Right lobe of liver (tissue), 6 donors: ENCODE measurements around the gene PSMD13. TPM values are rescaled to one million over a fixed set of nuclear protein-coding genes. Genes with fewer than 3 reads are reported as not detected.

Source experiments
- ATAC-seq, 4 donors: fragments of 200-7000 bp; cut with Tn5 transposase; one replicate each; pipeline ENCODE4 v1.9.1; 2020; ENCODE audit warnings: mild to moderate bottlenecking in 4 of 4, moderate library complexity in 4 of 4
- DNase-seq, 3 donors: peaks; one replicate each; pipeline ENCODE4 v3.0.0-alpha.2; 2020
- H3K27ac ChIP-seq, 3 donors: fragments of 200-600 bp; one replicate each; pipeline ENCODE4 v1.8.0; 2022
- H3K27me3 ChIP-seq, 2 donors: fragments of 200-600 bp; one replicate each; pipeline ENCODE4 v1.8.0; 2022
- H3K36me3 ChIP-seq, 4 donors: fragments of 200-600 bp; sonication (generic) in 1 of 4; one replicate each; pipeline versions ENCODE4 v1.5.1 to v1.8.0; 2017 to 2022; ENCODE audit warnings: control low read depth in 1 of 4
- H3K4me1 ChIP-seq, 4 donors: fragments of 200-600 bp; sonication (generic) in 1 of 4; one replicate each; pipeline versions ENCODE4 v1.5.1 to v1.8.0; 2017 to 2022; ENCODE audit warnings: control low read depth in 1 of 4
- H3K4me3 ChIP-seq, 3 donors: fragments of 200-600 bp; one replicate each; pipeline ENCODE4 v1.8.0; 2022
- H3K9me3 ChIP-seq, 4 donors: fragments of 200-600 bp; sonication (generic) in 1 of 4; one replicate each; pipeline versions ENCODE4 v1.5.1 to v1.8.0; 2017 to 2022; ENCODE audit warnings: control low read depth in 1 of 4
- CTCF ChIP-seq, 4 donors: fragments of 200-600 bp in 3 of 4; fragments of 450-650 bp in 1 of 4; IDR thresholded peaks; one replicate each; pipeline versions ENCODE4 v1.5.1 to v1.8.0; 2016 to 2022; ENCODE audit warnings: antibody characterized with exemption in 4 of 4, mild to moderate bottlenecking in 2 of 4
- POLR2A ChIP-seq: fragments of 450-650 bp; IDR thresholded peaks from one replicate; pipeline ENCODE4 v1.6.1; 2017; ENCODE audit warnings: antibody characterized with exemption, mild to moderate bottlenecking
- WGBS: methylation state at CpG from one replicate; pipeline ENCODE4 v1.1.6; 2018; ENCODE audit warnings: low coverage, low lambda C conversion rate; ENCODE audit not compliant: insufficient coverage; ENCODE audit errors: missing lambda C conversion rate; 5-methylcytosine and 5-hydroxymethylcytosine counted together
- intact Hi-C, 2 donors: fragments of 100-400 bp; cut with DNase I; formaldehyde crosslinking; loops; one replicate each; pipeline versions ENCODE4 v1.11.2 to v1.14.1; 2022
- total RNA-seq, 6 experiments: library from RNA; depleted of rRNA in 2 of 6; stranded (reverse); fragments of >200 nt in 2 of 6; fragmentation: NEBNext Ultra II Directional in 3 of 6; extraction: Animal tissue kit (Norgen Biotek cat#: 25700) in 3 of 6; gene quantifications; one replicate each; pipeline versions ENCODE4 v1.1.0 to v1.2.4, GENCODE V29; 2016 to 2023
- donor health status: DM: no; HTN: yes; CAD: no.
- donor health status: DM: no; HTN: no; CAD: no.
- donor health status: DM: no; HTN: no; CAD: no.
- donor health status: DM: no; HTN: yes; CAD: no.
- donor health status: DM: no; HTN: yes; CAD: no.

Gene PSMD13
- total RNA-seq, 6 experiments from 2014 or later: 46.1 to 71.5 (median 48.7) TPM

GRCh38 chr11:280706-281485 lies 44.1 kb downstream of the PSMD13 start:
- peak overlapping the region in 1 of 3 donors; percentile 43 for H3K27ac ChIP-seq
- 24% methylated on average over 27 of the region's 79 CpGs for WGBS
- no peaks in the 10 kb centered on the region for H3K36me3 ChIP-seq
- ATAC-seq (no peak), DNase-seq (peak; percentile 24 to 66 (median 51))
- H3K9me3 ChIP-seq: no peaks in the 10 kb centered on the region
- peak overlapping the region; percentile 41 to 62 (median 52) for H3K4me3 ChIP-seq
- peaks cover 0 to 14% (median 7%) of the 10 kb centered on the region in 4 donors for H3K4me1 ChIP-seq
- H3K27me3 ChIP-seq: no peaks in the 10 kb centered on the region
- intact Hi-C loops: no loop called here
- TF ChIP-seq CTCF (IDR thresholded peaks at IDR 0.05): no peak

- no peak for TF ChIP-seq POLR2A
- no peak for TF ChIP-seq CTCF (IDR thresholded peaks at IDR 0.05)
- DNase-seq: peak in 2 of 3 donors; percentile 19 to 63
- Histone ChIP-seq H3K36me3 (no peaks in the 10 kb centered on the region), H3K4me3 (peak overlapping the region in 1 of 3 donors; percentile 62), H3K4me1 (peaks cover 0 to 14% (median 7%) of the 10 kb centered on the region in 4 donors), H3K27ac (no peak overlapping the region), H3K27me3 (no peaks in the 10 kb centered on the region), H3K9me3 (no peaks in the 10 kb centered on the region)
- ATAC-seq: no peak
- intact Hi-C loops: no loop called here
- 62% methylated on average over 8 of the region's 26 CpGs for WGBS
Measured at GRCh38 chr11:281486-282161, 44.8 kb downstream of the PSMD13 start.

- Histone ChIP-seq H3K27me3 (no peaks in the 10 kb centered on the region), H3K9me3 (no peaks in the 10 kb centered on the region), H3K4me1 (peaks cover 0 to 14% (median 7%) of the 10 kb centered on the region in 4 donors), H3K4me3 (no peak overlapping the region), H3K36me3 (no peaks in the 10 kb centered on the region), H3K27ac (no peak overlapping the region)
- DNase-seq: no peak
- WGBS: 69% methylated on average over 3 of the region's 4 CpGs
- no peak for ATAC-seq
- no peak for TF ChIP-seq POLR2A
- no peak for TF ChIP-seq CTCF (IDR thresholded peaks at IDR 0.05)
- intact Hi-C loops: no loop called here
Measured at GRCh38 chr11:282171-282570, 45.4 kb downstream of the PSMD13 start.

GRCh38 chr11:282630-283360 lies 46.0 kb downstream of the PSMD13 start:
- H3K4me1 ChIP-seq: peaks cover 0 to 14% (median 7%) of the 10 kb centered on the region in 4 donors
- 38% methylated on average over 6 of the region's 13 CpGs for WGBS
- no peak for TF ChIP-seq CTCF (IDR thresholded peaks at IDR 0.05)
- no peak for TF ChIP-seq POLR2A
- no peaks in the 10 kb centered on the region for H3K27me3 ChIP-seq
- H3K4me3 ChIP-seq: no peak overlapping the region
- H3K9me3 ChIP-seq: no peaks in the 10 kb centered on the region
- intact Hi-C loops: no loop called here
- no peak for DNase-seq
- H3K36me3 ChIP-seq: no peaks in the 10 kb centered on the region
- no peak overlapping the region for H3K27ac ChIP-seq
- no peak for ATAC-seq
